Uterus (tissue), 2 donors: ENCODE data around the gene STARD4.

Experiments used
- CTCF ChIP-seq, 4 experiments: fragments of 200-600 bp in 2 of 4; fragments of 450-650 bp in 2 of 4; sonication (generic) in 2 of 4; IDR thresholded peaks; one replicate each; pipeline ENCODE4 v1.5.1; 2016 to 2019; ENCODE audit warnings: antibody characterized with exemption in 4 of 4, mild to moderate bottlenecking in 2 of 4, moderate library complexity in 1 of 4
- POLR2A ChIP-seq, 2 donors: fragments of 450-650 bp; IDR thresholded peaks; one replicate each; pipeline ENCODE4 v1.6.1; 2016; ENCODE audit warnings: antibody characterized with exemption in 2 of 2, mild to moderate bottlenecking in 1 of 2, moderate library complexity in 1 of 2

DNA sequence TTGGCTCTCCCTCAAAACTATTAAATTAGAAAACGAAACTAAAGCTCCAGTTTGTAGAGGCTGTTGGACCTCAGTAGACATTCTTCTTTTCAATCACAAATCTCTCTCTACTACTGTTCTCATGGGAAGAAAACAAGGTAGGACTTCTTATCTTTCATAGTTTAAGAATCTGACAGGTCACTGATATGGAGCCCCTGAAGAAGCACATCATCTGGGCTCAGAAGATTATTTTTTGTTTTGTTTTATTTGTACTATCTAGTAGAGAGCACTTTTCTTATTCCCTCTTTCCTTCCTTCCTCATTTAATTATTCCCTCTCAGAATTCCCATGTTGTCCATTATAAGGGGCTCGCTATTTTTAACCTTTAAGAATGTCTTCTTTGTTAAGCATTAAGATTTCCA lies 26.3 kb downstream of the STARD4 start:
- TF ChIP-seq CTCF (IDR thresholded peaks at IDR 0.05) (no peak), POLR2A (IDR thresholded peaks at IDR 0.05) (no peak)
